Measurements from ENCODE around the gene ACSL4. TPM values are rescaled to one million over a fixed set of nuclear protein-coding genes. Genes with fewer than 3 reads are reported as not detected.
"Not testable (repeated sequence)": the region's sequence is repeated elsewhere in the genome, so short reads cannot be mapped to it uniquely, and the experiment has no call there.

ACSL4 gene
- total RNA-seq, 1 donor from 2014 or later = 196 TPM

DNA sequence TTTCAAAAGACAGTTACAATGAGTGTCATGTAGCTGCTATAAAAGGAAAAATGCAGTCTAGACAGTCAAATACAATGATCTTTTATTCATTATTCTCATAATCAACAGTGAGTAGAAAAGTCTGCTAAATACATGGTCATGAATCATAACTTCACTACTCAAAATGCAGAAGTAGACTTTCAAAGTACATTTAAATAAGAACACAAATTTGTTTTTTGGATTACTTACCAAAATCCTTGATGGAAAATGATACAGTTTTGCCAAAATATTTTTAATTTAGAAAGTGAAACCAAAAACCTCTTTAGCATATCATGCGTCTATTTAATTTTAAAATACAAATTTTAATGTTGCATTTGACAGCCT, 4.9 kb downstream of the ACSL4 start:
- DNase-seq = no peak

DNA sequence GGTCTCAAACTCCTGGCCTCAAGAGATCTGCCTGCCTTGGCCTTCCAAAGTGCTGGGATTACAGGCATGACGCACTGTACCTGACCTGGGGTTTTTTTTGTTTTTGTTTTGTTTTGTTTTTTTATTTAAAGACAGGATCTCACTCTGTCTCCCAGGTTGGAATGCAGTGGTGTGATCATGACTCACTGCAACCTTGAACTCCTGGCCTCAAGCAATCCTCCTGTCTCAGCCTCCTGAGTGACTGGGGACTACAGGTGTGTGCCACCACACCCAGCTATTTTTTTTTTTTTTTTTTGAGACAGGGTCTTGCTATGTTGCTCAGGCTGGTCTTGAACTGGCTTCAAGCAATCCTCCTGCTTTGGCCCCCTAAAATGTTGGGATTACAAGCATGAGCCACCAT, 8.1 kb downstream of the ACSL4 start:
- not testable (repeated sequence) for DNase-seq

DNA sequence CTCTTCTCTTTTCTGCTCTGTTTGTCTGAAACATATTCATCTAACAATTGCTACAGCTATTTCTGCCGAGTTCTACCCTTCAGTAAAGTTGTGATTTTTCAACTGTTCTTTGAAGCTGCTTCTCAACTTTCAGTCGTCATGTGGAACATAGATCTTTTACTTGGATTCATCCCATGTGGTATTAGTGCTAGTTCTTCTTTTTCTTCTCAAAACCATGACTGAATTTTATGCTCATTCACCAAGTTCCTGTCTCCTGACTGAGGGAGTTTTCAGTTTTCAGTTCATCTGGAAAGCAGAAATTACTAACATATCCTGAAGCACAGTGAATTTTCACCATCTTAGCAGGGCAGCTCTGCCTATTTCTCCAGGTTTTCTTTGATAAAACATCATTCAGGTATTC, 12.1 kb downstream of the ACSL4 start:
- DNase-seq = no peak

DNA sequence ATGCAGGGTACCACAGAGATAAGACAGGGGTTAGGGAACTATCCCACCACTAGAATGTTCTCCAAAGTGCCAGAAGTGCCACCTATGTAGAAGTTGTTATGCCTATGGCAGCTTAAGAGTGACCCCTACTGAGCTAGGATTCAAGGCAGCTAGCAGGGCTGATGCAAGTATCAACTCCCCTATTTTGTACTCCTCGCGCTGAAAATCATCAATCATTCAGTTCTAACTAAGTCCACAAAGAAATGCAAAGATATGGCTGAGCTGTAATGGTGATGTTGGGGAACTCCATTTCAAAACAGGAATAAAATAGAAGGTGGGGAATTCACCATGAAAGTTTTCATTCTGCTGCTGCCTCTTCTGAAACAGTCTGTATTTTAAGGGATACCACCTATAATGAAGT, 13.8 kb downstream of the ACSL4 start:
- DNase-seq = no peak

DNA sequence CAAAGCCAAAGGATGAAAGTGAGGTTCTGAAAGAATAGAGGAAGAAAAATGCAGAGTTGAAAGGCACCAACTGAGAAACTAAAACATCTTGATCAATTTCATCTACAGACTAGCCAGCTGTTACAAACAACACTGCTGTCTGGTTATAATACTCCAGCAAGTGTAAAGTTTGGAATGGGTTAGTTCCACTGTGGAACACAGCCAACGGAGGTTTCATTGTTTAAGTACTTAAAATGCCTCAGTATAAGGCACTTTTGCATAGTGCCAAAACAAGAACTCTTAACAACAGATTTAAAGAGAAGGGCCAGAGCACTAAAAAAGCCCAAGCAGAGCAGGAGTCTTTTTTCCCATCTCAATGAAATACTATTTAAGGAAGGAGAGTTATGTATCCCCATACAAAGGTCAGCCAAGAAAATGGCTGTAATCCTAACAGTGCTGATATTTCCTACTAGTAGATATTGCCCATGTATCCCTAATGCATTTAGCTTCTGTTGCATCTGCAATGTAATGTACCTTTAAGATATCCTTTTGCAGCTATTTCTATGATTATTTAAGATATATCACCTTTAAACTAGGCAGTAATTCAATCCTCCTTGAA, 16.5 kb downstream of the ACSL4 start:
- no peak for DNase-seq

DNA sequence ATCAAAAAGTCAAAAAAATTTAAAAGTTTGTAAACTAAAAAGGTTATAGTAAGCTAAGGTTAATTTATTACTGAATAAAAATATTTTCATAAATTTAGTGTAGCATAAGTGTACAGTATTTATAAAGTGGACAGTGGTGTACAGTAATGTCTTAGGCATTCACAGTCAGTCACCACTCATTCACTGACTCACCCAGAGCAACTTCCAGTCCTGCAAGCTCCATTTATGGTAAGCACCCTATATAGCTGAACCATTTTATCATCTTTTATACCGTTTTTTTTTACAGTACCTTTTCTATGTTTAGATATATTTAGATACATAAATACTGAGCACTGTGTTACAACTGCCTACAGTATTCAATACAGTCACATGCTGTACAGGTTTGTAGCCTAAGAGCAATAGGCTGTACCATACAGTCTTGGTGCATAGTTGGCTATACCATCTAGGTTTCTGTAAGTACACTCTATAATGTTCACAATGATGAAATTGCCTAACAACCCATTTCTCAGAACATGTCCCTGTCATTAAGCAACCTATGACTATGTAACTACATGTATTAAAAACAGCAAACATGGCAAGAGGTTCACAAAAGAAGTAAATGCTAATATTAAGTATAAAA, 18.6 kb downstream of the ACSL4 start:
- no peak for DNase-seq

DNA sequence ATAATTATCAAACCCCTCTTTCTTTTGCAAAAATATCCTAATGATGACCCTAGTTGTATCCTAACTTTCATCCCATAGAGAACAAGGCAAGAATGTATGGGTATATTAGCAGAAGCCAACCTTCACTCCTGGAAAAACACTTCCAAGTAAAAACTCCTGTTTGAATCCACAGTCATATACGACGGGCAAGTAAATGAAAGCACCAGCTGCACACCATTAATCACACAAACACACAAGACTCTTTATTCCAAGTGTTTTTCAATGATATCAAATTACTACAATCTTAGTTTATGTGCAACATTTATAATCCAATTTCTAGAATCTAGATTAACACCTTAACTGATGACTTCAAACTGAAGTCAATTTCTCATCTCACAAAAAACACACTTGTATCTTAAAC, 22.9 kb downstream of the ACSL4 start:
- no peak for DNase-seq

DNA sequence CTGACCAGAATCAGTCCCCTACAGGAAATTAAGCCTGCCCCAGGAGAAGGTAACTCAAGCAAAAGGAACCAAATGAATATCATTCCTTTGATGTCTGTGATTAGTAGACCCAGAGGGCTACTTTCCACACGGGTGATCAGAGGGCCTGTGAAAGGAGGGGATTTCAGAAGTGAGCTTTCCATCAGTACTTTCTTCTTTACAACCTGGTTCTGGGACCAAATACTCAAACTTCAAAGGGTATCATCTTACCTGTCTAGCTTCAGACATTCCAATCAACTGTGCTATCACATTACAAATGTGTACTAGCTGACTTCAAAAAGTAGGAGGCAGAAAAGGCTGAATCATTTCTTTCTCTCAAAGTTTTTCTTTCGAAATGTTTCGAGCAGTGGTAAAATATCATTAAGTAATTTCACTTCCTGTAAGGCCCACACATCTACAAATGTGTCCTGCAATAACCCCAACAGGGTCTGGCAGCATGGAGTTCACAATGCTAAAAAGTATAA, 23.9 kb downstream of the ACSL4 start:
- no peak for DNase-seq

DNA sequence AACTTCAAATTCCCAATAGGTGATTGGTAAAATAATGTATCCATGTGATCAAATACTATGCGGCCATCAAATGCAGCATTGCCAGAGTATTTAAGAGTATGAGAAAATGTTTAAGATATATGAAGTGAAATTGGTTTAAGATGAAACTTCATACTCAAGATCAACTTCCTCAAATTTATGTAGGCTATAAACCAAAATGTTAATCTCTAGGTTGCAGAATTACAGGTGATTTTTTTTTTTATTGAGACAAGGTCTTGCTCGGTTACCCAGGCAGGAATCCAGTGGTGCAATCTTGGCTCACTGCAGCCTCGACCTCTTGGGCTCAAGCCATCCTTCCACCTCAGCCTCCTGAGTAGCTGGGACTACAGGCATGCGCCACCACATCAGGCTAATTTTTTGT, 25.3 kb downstream of the ACSL4 start:
- DNase-seq = no peak

DNA sequence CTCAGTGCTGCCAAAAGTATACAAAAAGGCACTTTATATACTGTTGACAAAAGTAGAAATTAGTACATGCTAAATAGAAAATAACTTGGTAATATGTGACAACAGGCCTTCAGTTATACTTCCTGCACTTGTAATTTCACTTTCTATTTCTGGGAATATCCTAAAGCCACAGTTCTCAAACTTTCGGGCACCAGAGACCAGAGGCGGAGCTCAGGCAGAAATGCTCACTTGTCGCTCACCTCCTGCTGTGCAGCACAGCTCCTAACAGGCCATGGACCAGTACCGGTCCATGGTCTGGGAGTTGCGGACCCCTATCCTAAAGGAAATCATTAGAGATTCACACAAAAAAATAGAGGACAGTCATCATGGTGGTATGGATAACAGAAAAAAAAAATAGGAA, 25.7 kb downstream of the ACSL4 start:
- DNase-seq = no peak

DNA sequence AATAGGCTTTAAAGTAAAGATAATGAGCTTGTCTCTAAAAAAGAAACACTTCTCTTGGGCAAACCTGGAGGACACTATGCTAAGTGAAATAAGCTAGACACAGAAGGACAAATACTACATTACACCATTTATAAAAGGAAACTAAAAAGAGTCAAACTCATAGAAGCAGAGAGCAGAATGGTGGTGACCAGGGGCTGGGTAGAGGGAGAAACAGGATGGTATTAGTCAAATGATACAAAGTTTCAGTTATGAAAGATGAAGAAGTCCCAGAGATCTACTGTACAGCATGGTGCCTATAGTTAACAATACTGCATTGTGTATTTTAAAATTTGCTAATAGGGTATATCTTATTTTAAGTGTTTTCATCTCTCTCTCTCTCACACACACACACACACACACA, 28.5 kb downstream of the ACSL4 start:
- DNase-seq = no peak

DNA sequence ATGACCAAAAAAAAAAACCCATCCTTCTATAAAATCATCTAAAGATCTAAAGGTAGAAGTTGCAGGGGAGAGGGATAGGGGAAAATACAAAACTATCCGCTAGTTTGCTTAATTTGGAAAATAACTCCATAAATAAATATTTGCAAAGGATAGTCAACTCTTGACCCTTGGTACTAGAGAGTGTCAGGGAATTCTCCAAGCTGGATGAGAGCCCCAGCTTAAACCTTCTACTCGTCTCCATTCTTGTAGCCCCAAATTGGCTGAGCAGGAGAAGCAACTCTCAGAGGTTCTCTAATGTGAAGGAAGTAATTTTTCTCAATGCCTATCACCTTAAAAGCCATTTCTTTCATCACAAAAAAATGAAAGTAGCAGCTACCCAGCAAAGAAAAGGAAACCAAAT, 35.2 kb downstream of the ACSL4 start:
- no peak for DNase-seq

DNA sequence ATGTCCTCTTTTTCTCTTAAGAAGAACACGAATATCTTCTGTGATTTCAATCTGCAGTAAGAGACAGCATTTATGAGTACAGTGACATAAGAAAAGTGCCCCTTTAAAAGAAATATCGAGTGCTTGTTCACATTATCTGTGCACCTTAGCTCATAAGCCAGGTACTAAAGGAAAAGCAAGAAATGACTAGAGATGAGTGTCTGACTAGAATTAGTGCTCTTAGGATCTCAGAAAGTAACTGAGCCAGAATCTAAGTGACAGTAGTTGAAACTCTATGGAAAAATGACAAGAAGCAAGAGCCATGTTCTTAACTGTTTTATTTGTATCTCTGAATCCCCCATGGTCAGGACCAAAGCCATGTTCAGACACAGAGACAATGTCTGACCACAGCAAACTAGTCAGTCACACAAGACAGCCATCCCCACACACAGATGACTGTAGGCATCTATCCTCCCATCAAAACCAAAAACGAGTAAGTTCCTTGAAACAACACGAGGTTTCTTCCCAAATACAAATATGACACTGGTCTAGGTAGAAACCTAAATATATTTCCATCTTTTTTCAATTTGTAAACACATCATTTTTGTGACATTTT, 36.8 kb downstream of the ACSL4 start:
- DNase-seq = no peak

DNA sequence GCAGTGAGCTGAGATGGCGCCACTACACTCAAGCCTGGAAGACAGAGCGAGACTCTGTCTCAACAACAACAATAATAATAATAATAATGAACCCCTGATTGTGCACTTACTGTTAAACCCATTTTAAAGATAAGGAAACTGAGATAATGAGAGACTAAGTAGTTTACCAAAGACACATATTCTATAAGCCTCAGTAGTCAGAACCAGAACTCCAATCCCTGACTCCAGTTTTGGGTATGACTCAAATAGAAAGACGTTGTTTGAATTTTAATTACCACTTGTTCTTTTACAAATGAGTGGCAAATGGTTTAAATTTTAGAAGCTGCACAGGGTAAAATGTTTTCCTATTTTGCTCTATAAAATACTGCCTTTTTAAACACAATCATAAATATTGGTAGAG, 37.4 kb downstream of the ACSL4 start:
- no peak for DNase-seq

DNA sequence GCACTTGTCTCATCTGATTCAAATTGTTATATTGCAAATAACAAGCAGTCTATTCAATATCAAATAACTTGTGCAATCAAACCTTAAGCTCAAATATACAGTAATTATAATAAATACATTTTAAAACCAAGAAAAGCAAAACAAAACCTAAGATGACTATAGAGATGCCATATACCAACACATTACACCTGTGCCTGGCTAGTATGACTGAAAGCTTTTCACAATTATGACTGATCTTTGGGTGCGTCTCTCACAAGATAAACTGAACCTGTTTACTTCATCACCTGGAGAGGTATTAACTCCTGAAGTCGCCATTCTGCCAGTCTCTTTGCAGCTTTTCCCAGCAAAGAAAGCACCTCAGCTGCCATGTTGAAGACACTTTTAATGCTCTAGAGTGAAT, 41.3 kb downstream of the ACSL4 start:
- no peak for DNase-seq

DNA sequence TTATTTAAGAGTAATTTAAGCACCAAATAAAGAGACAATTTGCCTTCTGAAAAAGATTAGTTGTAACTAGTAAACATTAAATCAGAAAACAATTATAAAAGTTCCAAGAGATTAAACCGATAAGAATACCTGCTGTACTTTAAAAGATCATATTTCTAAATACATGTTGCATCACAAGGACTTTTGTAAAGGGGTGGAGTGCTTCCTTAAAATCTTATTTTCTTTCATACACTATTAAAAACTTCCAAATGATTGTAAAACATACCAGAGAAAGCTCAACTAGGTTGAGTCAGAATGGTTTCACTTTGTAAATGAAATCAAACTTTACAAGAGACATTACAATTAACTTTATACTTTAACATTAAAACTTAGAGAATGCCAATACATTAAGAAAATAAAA, 41.8 kb downstream of the ACSL4 start:
- DNase-seq = no peak

DNA sequence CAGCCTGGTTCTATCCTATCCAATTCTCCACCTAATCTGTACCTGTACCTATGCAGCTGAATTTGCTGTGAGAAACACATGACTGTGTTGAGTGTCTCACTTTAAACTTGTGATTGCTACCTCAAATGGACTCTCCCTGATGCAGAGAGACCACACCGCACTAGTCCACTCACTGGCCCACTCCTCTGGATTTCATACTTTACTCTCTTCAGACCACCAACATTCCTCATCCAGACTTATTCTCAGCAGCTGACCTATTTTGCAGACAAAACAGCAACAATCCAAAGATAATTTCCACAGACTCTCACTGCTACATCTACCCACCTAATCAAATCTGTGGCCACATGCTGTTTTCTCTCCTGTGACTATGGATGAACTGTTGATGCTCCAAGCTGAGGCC, 45.2 kb downstream of the ACSL4 start:
- DNase-seq = no peak

DNA sequence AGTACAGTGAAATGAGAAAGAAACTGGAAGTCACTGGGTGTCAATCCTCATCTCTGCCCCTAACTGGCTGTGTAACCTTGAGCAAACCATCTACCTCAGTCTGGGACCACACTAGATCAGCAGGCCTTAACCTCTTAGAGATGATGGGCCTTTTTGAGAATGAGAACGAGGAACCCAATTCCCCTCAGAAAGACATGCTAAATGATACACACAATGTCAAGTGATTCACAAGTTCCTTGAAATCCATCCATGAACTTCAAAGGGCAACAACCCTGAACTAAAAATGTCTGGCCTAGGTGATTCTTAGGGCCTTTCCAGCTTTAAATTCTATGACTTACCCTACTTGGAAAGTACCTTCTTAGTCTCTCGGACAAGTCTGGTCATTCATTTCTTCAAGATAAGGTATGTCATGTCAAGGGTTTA, 47.4 kb downstream of the ACSL4 start:
- DNase-seq = no peak

DNA sequence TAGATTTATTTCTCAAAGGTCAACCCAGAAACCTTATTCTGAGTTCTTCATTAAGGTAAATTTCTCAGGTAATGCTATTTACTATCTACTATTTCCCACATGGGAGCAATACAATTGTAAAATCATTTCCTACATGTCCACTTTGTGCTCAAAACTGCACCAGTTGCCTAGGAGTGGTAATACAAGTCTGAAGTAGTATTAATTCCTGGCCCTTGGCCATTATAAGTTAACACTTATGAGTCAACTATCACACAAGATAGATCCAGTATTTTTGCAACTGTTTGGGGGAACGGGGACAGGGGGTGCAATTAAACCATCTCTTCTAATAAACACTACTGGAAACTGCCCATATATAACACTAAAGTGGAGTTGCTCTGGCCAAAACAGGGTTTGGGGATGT, 48.9 kb downstream of the ACSL4 start:
- no peak for DNase-seq

DNA sequence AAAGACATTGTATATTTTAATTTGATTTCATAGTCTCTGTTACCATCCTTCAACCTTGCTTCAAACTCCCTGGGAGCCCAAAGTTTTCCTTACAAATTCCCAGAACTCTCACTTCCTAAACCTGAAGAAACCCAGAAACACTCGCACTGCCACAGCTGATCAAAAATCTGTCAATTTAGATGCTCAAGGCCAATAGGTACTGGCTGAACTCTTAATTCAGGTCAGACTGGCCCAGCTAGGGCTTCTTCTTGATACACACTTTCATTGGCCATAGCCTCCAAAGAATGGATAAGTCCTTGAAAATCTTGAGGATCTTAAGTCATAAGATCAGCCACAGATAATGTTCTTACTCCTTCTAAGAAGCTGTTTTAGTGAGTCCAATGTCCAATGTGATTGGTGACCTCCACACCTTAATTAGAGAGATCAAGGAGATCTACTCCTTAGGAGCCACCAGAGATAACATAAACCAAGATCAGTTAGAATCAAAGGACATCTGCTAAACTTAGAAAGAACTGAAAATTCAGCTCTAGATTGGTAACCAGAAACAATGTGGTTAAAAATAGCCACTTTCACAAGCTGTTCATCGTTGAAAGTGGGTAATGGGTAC, 51.5 kb downstream of the ACSL4 start:
- no peak for DNase-seq

DNA sequence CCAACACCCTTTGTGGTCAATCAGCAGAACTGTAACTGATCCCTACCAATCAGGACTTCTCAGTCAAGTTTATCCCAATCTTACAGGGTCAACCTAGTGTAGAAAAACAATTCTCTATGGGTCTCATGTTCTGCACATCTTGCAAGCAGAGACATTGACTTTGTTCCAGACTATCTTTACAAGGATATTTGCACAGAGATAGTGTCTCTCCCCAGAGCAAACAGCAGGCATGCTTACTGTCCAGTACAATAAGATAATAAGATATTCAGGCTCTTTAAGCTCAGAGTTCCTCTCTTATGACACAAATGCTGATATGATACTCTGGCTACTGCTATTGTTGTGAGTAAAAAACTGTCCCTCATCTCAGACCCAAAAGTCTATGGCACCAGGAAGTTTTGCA, 53.2 kb downstream of the ACSL4 start:
- DNase-seq = no peak

DNA sequence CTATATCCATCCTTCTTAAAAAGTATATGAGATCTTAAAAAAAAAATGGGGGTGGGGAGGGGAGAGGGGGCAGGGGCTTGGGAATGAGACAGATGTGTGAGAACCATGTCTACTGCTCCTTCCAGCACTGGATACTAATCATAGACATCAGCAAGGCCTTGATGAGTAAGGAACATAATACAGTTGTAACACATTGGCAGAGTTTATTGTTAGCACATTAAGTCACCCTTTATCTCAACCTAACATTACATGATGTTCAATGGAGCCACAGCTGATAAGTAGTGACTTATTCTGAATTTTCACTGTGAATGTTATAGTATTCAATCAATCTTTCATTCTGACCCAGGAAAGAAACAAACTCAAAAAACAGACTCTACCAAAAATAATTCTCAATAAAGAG, 60.8 kb downstream of the ACSL4 start:
- DNase-seq = no peak

DNA sequence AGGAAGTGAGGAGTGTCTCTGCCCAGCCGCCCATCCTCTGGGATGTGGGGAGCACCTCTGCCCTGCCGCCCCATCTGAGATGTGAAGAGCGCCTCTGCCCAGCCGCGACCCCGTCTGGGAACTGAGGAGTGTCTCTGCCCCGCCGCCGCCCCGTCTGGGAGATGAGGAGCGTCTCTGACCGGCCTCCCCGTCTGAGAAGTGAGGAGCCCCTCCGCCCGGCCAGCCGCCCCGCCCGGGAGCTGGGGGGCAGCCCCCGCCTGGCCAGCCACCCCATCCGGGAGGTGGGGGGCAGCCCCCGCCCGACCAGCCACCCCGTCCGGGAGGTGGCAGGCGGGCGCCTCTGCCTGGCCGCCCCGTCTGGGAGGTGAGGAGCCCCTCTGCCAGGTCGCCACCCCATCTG, 61.9 kb downstream of the ACSL4 start:
- DNase-seq = not testable (repeated sequence)

DNA sequence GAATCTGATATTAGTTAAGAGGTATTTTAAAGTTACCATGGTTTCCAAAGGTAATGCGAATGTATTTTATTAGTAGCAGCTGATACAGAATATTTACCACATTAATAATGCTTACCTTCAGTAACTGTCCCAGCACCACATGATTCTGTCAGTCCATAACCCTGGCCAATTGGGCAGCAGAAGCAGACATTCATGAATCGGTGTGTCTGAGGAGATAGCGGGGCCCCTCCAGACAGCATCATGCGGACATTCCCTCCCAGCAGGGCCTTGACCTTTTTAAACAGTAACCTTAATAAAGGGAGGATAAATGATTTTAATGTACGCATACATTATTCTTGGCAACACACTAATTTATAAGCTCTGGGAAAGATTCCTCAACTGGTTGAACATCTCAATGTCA, 65.1 kb downstream of the ACSL4 start:
- no peak for DNase-seq
